Suprapubic skin (tissue), 4 donors: ENCODE results near the gene XYLT1. TPM values are rescaled to one million over a fixed set of nuclear protein-coding genes. Genes with fewer than 3 reads are reported as not detected.
A peak's percentile ranks its signal among the peaks of the same experiment; 100 is the strongest.

Experiments used
- DNase-seq, 2 donors: peaks; one replicate each; pipeline ENCODE4 v3.0.0-alpha.2; 2019; ENCODE audit warnings: low spot score in 2 of 2
- H3K27ac ChIP-seq: fragments of 200-600 bp; sonication (generic); one replicate; pipeline ENCODE4 v1.5.1; 2019
- H3K27me3 ChIP-seq: fragments of 200-600 bp; sonication (generic); one replicate; pipeline ENCODE4 v1.5.1; 2019
- H3K36me3 ChIP-seq: fragments of 200-600 bp; sonication (generic); one replicate; pipeline ENCODE4 v1.5.1; 2019
- H3K4me1 ChIP-seq: fragments of 200-600 bp; sonication (generic); one replicate; pipeline ENCODE4 v1.5.1; 2019
- H3K4me3 ChIP-seq: fragments of 200-600 bp; sonication (generic); one replicate; pipeline ENCODE4 v1.5.1; 2019; ENCODE audit warnings: mild to moderate bottlenecking
- H3K9me3 ChIP-seq: fragments of 200-600 bp; sonication (generic); one replicate; pipeline ENCODE4 v1.5.1; 2019
- EP300 ChIP-seq: sonication (generic); formaldehyde crosslinking; IDR thresholded peaks from one replicate; pipeline ENCODE4 v1.6.1; 2017; ENCODE audit warnings: antibody characterized with exemption
- POLR2A ChIP-seq, 2 donors: fragments of 450-650 bp; IDR thresholded peaks; one replicate each; pipeline ENCODE4 v1.6.1; 2017; ENCODE audit warnings: antibody characterized with exemption in 2 of 2, mild to moderate bottlenecking in 2 of 2, moderate library complexity in 2 of 2
- POLR2AphosphoS5 ChIP-seq, 3 donors: sonication (generic); formaldehyde crosslinking; IDR thresholded peaks; one replicate each; pipeline ENCODE4 v1.6.1; 2017; ENCODE audit warnings: antibody characterized with exemption in 3 of 3
- WGBS: methylation state at CpG from one replicate; pipeline ENCODE4 v1.1.5; 2018; 5-methylcytosine and 5-hydroxymethylcytosine counted together
- total RNA-seq, 4 donors: library from RNA; depleted of rRNA; stranded (reverse); fragments of >200 nt; gene quantifications; one replicate each; pipeline ENCODE4 v1.1.0, GENCODE V29; 2016
- TF ChIP-seq, protein P1 (sequence below), 2 donors: fragments of 200-600 bp in 1 of 2; fragments of 450-650 bp in 1 of 2; sonication (generic) in 1 of 2; IDR thresholded peaks; one replicate each; pipeline ENCODE4 v1.5.1; 2016 to 2019; ENCODE audit warnings: antibody characterized with exemption in 2 of 2, mild to moderate bottlenecking in 1 of 2, moderate library complexity in 1 of 2

XYLT1 gene
- total RNA-seq, 4 donors from 2014 or later: 23.5 to 30.6 (median 25.7) TPM

DNA sequence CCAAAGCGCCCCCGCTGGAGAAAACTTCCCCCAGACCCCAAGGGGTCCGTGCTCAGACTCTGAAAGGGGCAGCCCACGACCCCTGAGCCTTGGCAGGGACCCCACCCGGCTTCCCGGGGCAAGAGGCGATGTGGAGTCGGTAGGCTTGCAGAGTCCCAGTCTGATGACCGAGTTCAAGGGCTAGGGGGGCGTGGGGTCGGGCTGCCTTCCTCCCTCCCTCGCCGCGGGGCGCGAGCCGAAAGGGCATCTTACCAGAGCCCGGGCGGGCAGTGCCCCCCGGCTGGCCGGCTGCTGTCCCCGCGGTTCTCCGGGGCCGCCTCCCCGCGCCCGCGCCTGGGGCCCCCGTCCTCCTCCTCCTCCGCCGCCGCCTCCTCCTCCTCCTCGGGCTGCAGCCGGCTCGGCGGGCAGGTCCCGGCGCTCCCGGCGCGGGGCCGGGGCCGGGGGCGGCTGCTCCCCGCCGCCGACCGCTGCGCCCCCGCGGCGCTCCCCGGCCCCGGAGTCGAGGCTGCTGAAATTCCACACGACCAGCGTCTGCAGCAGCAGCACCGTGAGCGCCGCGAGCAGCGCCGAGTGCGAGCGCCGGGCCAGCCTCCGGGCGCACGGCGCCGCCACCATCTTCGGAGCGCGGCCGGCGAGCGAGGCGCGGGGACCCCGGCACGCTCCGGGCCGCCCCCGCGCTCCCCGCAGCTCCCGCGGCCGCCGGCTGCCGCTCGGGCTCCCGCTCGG, 415 bp downstream of the XYLT1 start:
- Histone ChIP-seq H3K4me1 (peaks cover 43% of the 10 kb centered on the region), H3K9me3 (no peaks in the 10 kb centered on the region), H3K36me3 (no peaks in the 10 kb centered on the region), H3K4me3 (peak overlapping the region; percentile 73), H3K27me3 (no peaks in the 10 kb centered on the region), H3K27ac (peak overlapping the region; percentile 89)
- no peak for DNase-seq
- no CpG with 5 or more reads among the region's 95 CpGs for WGBS
- no peak for TF ChIP-seq POLR2A (IDR thresholded peaks at IDR 0.05)

- TF ChIP-seq POLR2A (IDR thresholded peaks at IDR 0.05): no peak
- DNase-seq: no peak
- H3K27ac ChIP-seq: peak overlapping the region; percentile 65
- no peaks in the 10 kb centered on the region for H3K36me3 ChIP-seq
- no peaks in the 10 kb centered on the region for H3K27me3 ChIP-seq
- peak overlapping the region; percentile 73 for H3K4me3 ChIP-seq
- peaks cover 43% of the 10 kb centered on the region for H3K4me1 ChIP-seq
- under 1% methylated on average over 14 of the region's 16 CpGs for WGBS
- H3K9me3 ChIP-seq: no peaks in the 10 kb centered on the region
Observed at GRCh38 chr16:17469741-17470181, 999 bp downstream of the XYLT1 start.

DNA sequence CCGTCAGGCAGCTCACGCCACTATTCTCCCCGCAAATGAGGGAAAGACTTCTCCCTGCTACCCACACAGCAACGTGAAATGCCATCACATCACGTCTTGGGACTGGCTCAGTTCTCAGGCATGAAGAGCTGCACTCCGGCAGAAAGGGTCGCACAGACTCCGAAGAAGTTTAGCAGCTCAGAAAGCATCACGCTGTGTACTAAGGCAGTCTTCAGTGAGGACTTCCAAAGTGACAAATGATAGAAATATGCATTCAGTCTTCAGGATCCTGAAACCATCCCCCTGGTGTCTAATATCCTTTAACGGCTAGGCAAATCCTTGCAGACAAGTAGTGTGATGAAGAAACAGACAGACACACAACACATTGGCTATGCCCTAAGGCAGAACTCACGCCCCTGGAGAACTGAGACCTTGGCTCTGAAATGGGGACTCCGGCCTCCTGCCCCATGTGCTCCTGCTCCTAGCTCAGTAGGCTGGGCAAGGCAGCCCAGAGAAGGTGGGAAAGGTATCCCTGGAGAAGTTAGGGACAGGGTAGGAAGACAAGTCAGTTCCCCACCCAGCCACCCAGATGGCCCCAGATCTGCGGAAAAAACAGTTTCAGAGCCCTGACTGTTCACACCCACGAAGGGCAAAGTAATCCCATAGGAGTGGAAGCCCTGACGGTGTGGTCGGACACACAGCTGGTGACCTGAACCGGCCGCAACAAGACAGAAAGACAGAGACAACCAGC, 1.6 kb downstream of the XYLT1 start:
- DNase-seq: no peak
- H3K4me3 ChIP-seq: peak overlapping the region; percentile 73

GRCh38 chr16:17468611-17469010, 2.1 kb downstream of the XYLT1 start:
- DNase-seq: peak in 1 of 2 donors; percentile 29
- H3K4me1 ChIP-seq: peaks cover 39% of the 10 kb centered on the region
- no peaks in the 10 kb centered on the region for H3K36me3 ChIP-seq
- H3K27ac ChIP-seq: no peak overlapping the region
- no peaks in the 10 kb centered on the region for H3K27me3 ChIP-seq
- TF ChIP-seq POLR2A (IDR thresholded peaks at IDR 0.05) (no peak), POLR2AphosphoS5 (IDR thresholded peaks at IDR 0.05) (no peak), EP300 (no peak)
- TF ChIP-seq, protein P1, sequence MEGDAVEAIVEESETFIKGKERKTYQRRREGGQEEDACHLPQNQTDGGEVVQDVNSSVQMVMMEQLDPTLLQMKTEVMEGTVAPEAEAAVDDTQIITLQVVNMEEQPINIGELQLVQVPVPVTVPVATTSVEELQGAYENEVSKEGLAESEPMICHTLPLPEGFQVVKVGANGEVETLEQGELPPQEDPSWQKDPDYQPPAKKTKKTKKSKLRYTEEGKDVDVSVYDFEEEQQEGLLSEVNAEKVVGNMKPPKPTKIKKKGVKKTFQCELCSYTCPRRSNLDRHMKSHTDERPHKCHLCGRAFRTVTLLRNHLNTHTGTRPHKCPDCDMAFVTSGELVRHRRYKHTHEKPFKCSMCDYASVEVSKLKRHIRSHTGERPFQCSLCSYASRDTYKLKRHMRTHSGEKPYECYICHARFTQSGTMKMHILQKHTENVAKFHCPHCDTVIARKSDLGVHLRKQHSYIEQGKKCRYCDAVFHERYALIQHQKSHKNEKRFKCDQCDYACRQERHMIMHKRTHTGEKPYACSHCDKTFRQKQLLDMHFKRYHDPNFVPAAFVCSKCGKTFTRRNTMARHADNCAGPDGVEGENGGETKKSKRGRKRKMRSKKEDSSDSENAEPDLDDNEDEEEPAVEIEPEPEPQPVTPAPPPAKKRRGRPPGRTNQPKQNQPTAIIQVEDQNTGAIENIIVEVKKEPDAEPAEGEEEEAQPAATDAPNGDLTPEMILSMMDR (IDR thresholded peaks at IDR 0.05): no peak
- H3K9me3 ChIP-seq: no peaks in the 10 kb centered on the region
- peak overlapping the region; percentile 73 for H3K4me3 ChIP-seq
- 69% methylated on average over 7 of the region's 7 CpGs for WGBS

More for the DNA sequence above, 1.6 kb downstream of the XYLT1 start:
- TF ChIP-seq EP300: no peak
- TF ChIP-seq, protein P1 (IDR thresholded peaks at IDR 0.05): no peak
- no peak for TF ChIP-seq POLR2A (IDR thresholded peaks at IDR 0.05)
- no peak for TF ChIP-seq POLR2AphosphoS5 (IDR thresholded peaks at IDR 0.05)
- peaks cover 39% of the 10 kb centered on the region for H3K4me1 ChIP-seq
- no peaks in the 10 kb centered on the region for H3K27me3 ChIP-seq
- peak overlapping the region; percentile 65 for H3K27ac ChIP-seq
- no peaks in the 10 kb centered on the region for H3K9me3 ChIP-seq
- H3K36me3 ChIP-seq: no peaks in the 10 kb centered on the region
- WGBS: 36% methylated on average over 18 of the region's 18 CpGs

GRCh38 chr16:17467923-17468540, 2.7 kb downstream of the XYLT1 start:
- 43% methylated on average over 6 of the region's 6 CpGs for WGBS
- Histone ChIP-seq H3K4me3 (peak overlapping the region; percentile 73), H3K27me3 (no peaks in the 10 kb centered on the region)

More at GRCh38 chr16:17467923-17468540, 2.7 kb downstream of the XYLT1 start:
- H3K4me1 ChIP-seq: peaks cover 39% of the 10 kb centered on the region
- no peaks in the 10 kb centered on the region for H3K36me3 ChIP-seq
- no peaks in the 10 kb centered on the region for H3K9me3 ChIP-seq
- DNase-seq: peak; percentile 16 to 73
- no peak overlapping the region for H3K27ac ChIP-seq
- TF ChIP-seq, protein P1 (IDR thresholded peaks at IDR 0.05): peak; percentile 19 to 43
- no peak for TF ChIP-seq POLR2A (IDR thresholded peaks at IDR 0.05)
- no peak for TF ChIP-seq EP300
